Tibial artery (tissue), 4 donors: ENCODE measurements around the gene BNC2.

Experiments used
- DNase-seq, 2 donors: peaks; one replicate each; pipeline ENCODE4 v3.0.0-alpha.2; 2019
- H3K27ac ChIP-seq, 2 donors: fragments of 200-600 bp; sonication (generic) in 1 of 2; 1 replicate in 1 of 2; 2 replicates in 1 of 2; pipeline ENCODE4 v1.5.1; 2018 to 2019; ENCODE audit warnings: mild to moderate bottlenecking in 1 of 2
- H3K27me3 ChIP-seq, 2 donors: fragments of 200-600 bp; sonication (generic) in 1 of 2; one replicate each; pipeline versions ENCODE4 v1.5.1 to v1.6.0; 2016 to 2019
- H3K36me3 ChIP-seq, 3 donors: fragments of 200-600 bp; sonication (generic) in 2 of 3; one replicate each; pipeline ENCODE4 v1.5.1; 2016 to 2019; ENCODE audit warnings: mild to moderate bottlenecking in 2 of 3
- H3K4me1 ChIP-seq, 4 donors: fragments of 200-600 bp; sonication (generic) in 2 of 4; 1 replicate in 3 of 4; 2 replicates in 1 of 4; pipeline ENCODE4 v1.5.1; 2016 to 2019
- H3K4me3 ChIP-seq, 2 donors: fragments of 200-600 bp; sonication (generic) in 1 of 2; 1 replicate in 1 of 2; 2 replicates in 1 of 2; pipeline ENCODE4 v1.5.1; 2018 to 2019; ENCODE audit warnings: mild to moderate bottlenecking in 2 of 2
- H3K9me3 ChIP-seq, 3 donors: fragments of 200-600 bp; sonication (generic) in 1 of 3; one replicate each; pipeline ENCODE4 v1.5.1; 2016 to 2019
- CTCF ChIP-seq, 2 experiments: fragments of 200-600 bp in 1 of 2; fragments of 450-650 bp in 1 of 2; IDR thresholded peaks; one replicate each; pipeline ENCODE4 v1.5.1; 2017 to 2019; ENCODE audit warnings: antibody characterized with exemption in 2 of 2, mild to moderate bottlenecking in 1 of 2, moderate library complexity in 1 of 2
- intact Hi-C: fragments of 100-400 bp; cut with DNase I; formaldehyde crosslinking; loops from one replicate; pipeline ENCODE4 v1.15.0; 2023; ENCODE audit warnings: low total_unique reads

BNC2 gene

GRCh38 chr9:16410601-16411280 lies 459.7 kb downstream of the BNC2 start:
- Histone ChIP-seq H3K27me3 (no peaks in the 10 kb centered on the region), H3K4me1 (no peaks in the 10 kb centered on the region), H3K9me3 (no peaks in the 10 kb centered on the region), H3K27ac (no peak overlapping the region), H3K36me3 (no peaks in the 10 kb centered on the region), H3K4me3 (no peak overlapping the region)
- intact Hi-C loops, result no loop called here
- no peak for DNase-seq
- TF ChIP-seq CTCF (IDR thresholded peaks at IDR 0.05), result no peak

- Histone ChIP-seq H3K4me3 (no peak overlapping the region), H3K27me3 (no peaks in the 10 kb centered on the region), H3K9me3 (peaks cover 0 to 2% (median 0%) of the 10 kb centered on the region in 3 donors), H3K4me1 (no peaks in the 10 kb centered on the region), H3K36me3 (no peaks in the 10 kb centered on the region), H3K27ac (no peak overlapping the region)
- intact Hi-C loops, result no loop called here
- no peak for TF ChIP-seq CTCF (IDR thresholded peaks at IDR 0.05)
- no peak for DNase-seq
Observed at GRCh38 chr9:16407617-16408016, 462.9 kb downstream of the BNC2 start.

GRCh38 chr9:16406526-16407225 lies 463.8 kb downstream of the BNC2 start:
- Histone ChIP-seq H3K27ac (no peak overlapping the region), H3K9me3 (peaks cover 0 to 3% (median 0%) of the 10 kb centered on the region in 3 donors), H3K36me3 (no peaks in the 10 kb centered on the region), H3K4me3 (no peak overlapping the region), H3K27me3 (no peaks in the 10 kb centered on the region), H3K4me1 (no peaks in the 10 kb centered on the region)
- intact Hi-C loops, result no loop called here
- TF ChIP-seq CTCF (IDR thresholded peaks at IDR 0.05), result no peak
- no peak for DNase-seq

GRCh38 chr9:16405421-16405820 lies 465.0 kb downstream of the BNC2 start:
- no peak for TF ChIP-seq CTCF (IDR thresholded peaks at IDR 0.05)
- intact Hi-C loops, result no loop called here
- Histone ChIP-seq H3K36me3 (no peaks in the 10 kb centered on the region), H3K4me3 (no peak overlapping the region), H3K27me3 (no peaks in the 10 kb centered on the region), H3K9me3 (peaks cover 0 to 3% (median 0%) of the 10 kb centered on the region in 3 donors), H3K4me1 (no peaks in the 10 kb centered on the region), H3K27ac (no peak overlapping the region)
- DNase-seq, result no peak

GRCh38 chr9:16401701-16402100 lies 468.8 kb downstream of the BNC2 start:
- intact Hi-C loops, result no loop called here
- H3K9me3 ChIP-seq, result peaks cover 0 to 3% (median 0%) of the 10 kb centered on the region in 3 donors
- no peaks in the 10 kb centered on the region for H3K36me3 ChIP-seq
- no peaks in the 10 kb centered on the region for H3K4me1 ChIP-seq
- no peak overlapping the region for H3K27ac ChIP-seq
- no peaks in the 10 kb centered on the region for H3K27me3 ChIP-seq
- H3K4me3 ChIP-seq, result no peak overlapping the region
- DNase-seq, result no peak
- TF ChIP-seq CTCF (IDR thresholded peaks at IDR 0.05), result no peak
